SK-MEL-5 (cell line): ENCODE measurements around the gene MYCBP2. TPM values are rescaled to one million over a fixed set of nuclear protein-coding genes. Genes with fewer than 3 reads are reported as not detected.
"Not testable (repeated sequence)": the region's sequence is repeated elsewhere in the genome, so short reads cannot be mapped to it uniquely, and the experiment has no call there.

Experiments
- DNase-seq: peaks from one replicate; pipeline ENCODE4 v3.0.0-alpha.2; 2016; ENCODE audit warnings: low read depth, low spot score
- in situ Hi-C: cut with HindIII; loops from 2 replicates; pipeline ENCODE4 v1.10.0; 2016; ENCODE audit warnings: low sequenced_read_pairs, high pct_unique_total_duplicates, low pct_unique_long_range_greater_than_20kb
- total RNA-seq: library from RNA; depleted of rRNA; stranded (reverse); fragments of >200 nt; shearing (Covaris generic); gene quantifications from 2 replicates; pipeline ENCODE4 v1.2.3, GENCODE V29; 2014

Gene MYCBP2
- total RNA-seq, 1 experiment from 2014 or later, result 62.3 TPM

DNA sequence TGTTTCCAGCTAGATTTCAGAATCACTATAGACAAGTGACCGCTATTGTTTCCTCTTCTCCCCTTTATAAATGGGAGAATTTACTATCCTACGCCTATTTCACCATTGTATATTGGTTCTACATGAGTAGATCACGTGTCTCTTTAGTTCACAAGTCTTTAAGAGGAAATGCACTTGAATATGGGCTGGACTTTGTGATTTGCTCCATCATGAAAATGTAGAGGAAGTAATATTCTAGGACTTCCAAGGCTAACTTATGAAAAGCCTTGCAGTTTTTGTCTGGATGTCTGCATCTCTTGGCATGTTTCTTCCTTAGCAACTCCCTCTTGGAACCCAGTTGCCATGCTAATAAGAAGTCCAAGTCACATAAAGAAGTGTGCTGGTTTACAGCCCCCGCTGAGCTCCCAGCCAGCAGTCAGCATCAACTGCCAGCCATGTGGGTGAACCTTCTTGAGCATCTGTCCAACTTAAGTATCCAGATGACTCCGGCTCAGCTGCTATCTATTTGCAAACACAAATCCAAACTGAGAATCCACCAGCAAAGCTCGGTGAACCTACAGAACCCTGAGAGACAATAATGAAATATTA is 295.1 kb downstream of the MYCBP2 start:
- in situ Hi-C loops, result no loop called here
- DNase-seq, result no peak

- in situ Hi-C loops, result no loop called here
- no peak for DNase-seq
Observed at GRCh38 chr13:77029436-77029835, 297.5 kb downstream of the MYCBP2 start.

- in situ Hi-C loops, result no loop called here
- DNase-seq, result peak; percentile 41
Observed at GRCh38 chr13:77028202-77028601, 298.7 kb downstream of the MYCBP2 start.

DNA sequence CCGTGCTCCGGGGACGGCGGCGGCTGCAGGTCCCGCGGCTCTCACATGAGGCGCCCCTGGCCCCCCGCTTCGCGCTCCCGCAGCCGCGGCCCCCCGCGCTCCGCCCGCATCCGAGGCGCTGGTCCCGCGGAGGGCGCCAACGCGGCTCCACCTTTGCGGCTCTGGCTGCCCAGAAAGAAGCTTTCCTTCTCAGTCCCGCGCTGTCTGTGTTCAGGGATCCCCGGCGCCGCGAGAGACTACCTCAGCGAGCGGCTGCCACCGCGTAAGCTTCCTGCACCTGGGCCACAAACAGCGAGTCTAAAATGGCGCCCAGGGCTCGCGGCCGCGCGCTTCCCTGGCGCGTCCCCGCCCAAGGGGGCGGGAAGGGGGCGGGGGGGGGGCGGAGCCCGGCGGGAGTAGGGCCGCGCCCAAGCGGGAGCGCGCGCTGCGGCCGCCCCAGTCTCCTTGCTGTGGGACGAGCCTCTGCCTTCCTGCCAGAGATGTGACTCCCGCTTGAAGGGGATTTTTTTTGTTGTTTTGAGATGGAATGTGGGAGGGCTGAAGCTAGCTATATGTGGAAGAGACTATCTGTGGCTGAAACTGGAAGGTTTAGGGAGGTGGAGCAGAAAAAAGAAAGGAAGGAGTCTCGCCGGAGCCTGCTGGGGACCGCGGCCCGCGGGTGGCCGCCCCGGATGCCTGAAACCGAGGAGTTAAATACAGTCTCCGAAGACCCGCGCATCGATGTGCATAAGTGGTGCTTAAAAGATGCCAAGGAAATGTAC is 299.9 kb downstream of the MYCBP2 start, which contains the start of gene FBXL3:
TSS of gene FBXL3 (minus strand) at position 299 of the 761 bp plus-strand sequence. CDS start 5,299 bp downstream, outside the sequence.
- peak; percentile 75 for DNase-seq
- in situ Hi-C loops, result no loop called here

- in situ Hi-C loops, result no loop called here
- peak; percentile 54 for DNase-seq
Observed at GRCh38 chr13:77026255-77026860, 300.5 kb downstream of the MYCBP2 start.

DNA sequence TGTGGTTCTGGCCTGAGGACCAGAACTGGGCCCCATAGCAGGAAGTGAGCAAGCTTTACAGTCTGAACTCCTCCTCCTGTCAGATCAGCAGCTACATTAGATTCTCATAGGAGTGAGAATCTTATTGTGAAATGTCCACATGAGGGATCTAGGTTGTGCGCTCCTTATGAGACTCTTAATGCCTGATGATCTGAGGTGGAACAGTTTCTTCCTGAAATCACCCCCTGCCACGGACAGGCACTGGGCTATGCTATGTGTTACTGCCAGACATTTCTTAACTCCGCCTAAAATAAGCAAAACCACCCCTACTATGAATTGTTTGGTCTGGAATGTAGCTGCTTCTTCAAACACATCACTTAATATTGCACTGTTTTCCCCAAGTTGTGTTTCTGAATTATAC is 304.6 kb downstream of the MYCBP2 start:
- DNase-seq, result no peak

DNA sequence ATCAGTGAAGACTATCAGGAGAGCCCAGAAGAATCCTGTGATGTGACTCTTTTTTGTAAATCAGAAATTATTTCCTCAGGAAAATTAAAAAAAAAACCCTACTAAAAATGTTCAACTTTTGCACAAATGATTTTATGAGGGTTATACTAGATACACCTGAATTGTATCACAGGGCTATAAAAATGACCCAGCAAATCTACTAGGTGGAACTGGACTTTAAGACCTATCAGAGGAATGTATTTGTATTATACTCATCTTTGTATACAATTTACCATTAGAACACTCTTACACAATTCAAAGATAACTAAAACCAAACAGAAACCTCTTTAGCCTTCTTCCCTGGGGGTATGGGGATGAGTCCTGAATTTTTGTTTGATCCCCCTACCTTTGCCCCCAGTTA is 307.1 kb downstream of the MYCBP2 start:
- in situ Hi-C loops, result no loop called here
- no peak for DNase-seq

More for the DNA sequence above, 304.6 kb downstream of the MYCBP2 start:
- in situ Hi-C loops, result no loop called here

- in situ Hi-C loops, result no loop called here
- DNase-seq, result no peak
Observed at GRCh38 chr13:77016888-77017623, 309.8 kb downstream of the MYCBP2 start.

GRCh38 chr13:77016251-77016812 is 310.6 kb downstream of the MYCBP2 start:
- in situ Hi-C loops, result no loop called here
- DNase-seq, result no peak

GRCh38 chr13:77014906-77015685 is 311.8 kb downstream of the MYCBP2 start:
- DNase-seq, result no peak
- in situ Hi-C loops, result no loop called here

GRCh38 chr13:77013853-77014542 is 312.9 kb downstream of the MYCBP2 start:
- no peak for DNase-seq
- in situ Hi-C loops, result no loop called here

DNA sequence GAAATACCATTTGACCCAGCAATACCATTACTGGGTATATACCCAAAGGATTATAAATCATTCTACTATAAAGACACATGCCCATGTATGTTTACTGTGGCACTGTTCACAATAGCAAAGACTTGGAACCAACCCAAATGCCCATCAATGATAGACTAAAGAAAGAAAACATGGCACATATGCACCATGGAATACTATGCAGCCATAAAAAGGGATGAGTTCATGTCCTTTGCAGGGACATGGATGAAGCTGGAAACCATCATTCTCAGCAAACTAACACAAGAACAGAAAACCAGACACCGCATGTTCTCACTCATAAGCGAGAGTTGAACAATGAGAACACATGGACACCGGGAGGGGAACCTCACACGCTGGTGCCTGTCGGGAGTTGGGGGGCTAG is 317.2 kb downstream of the MYCBP2 start:
- DNase-seq, in situ Hi-C loops: not testable (repeated sequence)

DNA sequence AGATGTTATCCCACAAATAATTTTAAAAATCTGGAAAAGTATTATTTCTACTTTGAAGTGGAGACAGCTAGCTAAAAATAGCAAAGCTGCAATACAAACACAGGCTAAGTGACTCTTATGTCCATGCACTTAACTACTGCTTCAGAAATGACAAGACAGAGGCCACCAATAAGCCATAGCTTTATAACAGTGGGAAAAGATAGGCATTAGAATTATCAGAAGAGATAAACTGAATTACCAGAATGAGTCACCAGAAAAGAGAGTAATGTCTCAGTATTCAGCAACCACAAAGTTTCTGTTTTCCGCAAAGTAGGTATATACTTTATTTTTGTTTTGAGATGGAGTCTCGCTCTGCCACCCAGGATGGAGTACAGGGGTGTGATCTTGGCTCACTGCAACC is 317.9 kb downstream of the MYCBP2 start:
- in situ Hi-C loops, result no loop called here
- DNase-seq, result no peak

DNA sequence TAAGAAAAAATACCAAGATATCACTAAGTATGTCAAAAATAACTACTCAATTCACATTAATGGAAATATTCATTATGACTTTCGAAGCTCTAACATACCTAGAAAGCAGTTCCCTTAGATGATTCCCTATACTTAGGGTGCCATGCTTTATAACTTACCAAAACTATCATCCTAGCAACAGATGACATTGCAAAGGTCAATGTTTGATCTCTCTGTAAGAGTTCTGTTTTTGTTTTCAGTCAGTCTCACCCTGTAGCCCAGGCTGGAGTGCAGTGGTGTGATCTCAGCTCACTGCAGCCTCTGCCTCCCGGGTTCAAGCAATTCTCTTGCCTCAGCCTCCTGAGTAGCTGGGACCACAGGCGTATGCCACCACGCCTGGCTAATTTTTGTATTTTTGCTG is 318.6 kb downstream of the MYCBP2 start:
- in situ Hi-C loops, result not testable (repeated sequence)
- peak; percentile 36 for DNase-seq

GRCh38 chr13:77002590-77003190 is 324.2 kb downstream of the MYCBP2 start:
- DNase-seq, result peak; percentile 61
- in situ Hi-C loops, result no loop called here

- in situ Hi-C loops, result no loop called here
- no peak for DNase-seq
Observed at GRCh38 chr13:77001963-77002587, 324.8 kb downstream of the MYCBP2 start.
